Coronary artery (tissue), 2 donors: ENCODE data around the gene TMEM108.

Experiments used
- DNase-seq: peaks from one replicate; pipeline ENCODE4 v3.0.0-alpha.2; 2017; ENCODE audit warnings: low spot score
- H3K27ac ChIP-seq, 2 donors: fragments of 200-600 bp; sonication (generic); one replicate each; pipeline ENCODE4 v1.5.1; 2016 to 2019
- H3K4me3 ChIP-seq: fragments of 200-600 bp; sonication (generic); 2 replicates; pipeline ENCODE4 v1.5.1; 2016; ENCODE audit warnings: mild to moderate bottlenecking, moderate library complexity
- TF ChIP-seq, protein P1 (sequence below): fragments of 200-600 bp; sonication (generic); IDR thresholded peaks from one replicate; pipeline ENCODE4 v1.5.1; 2019; ENCODE audit warnings: antibody characterized with exemption

The TMEM108 gene

DNA sequence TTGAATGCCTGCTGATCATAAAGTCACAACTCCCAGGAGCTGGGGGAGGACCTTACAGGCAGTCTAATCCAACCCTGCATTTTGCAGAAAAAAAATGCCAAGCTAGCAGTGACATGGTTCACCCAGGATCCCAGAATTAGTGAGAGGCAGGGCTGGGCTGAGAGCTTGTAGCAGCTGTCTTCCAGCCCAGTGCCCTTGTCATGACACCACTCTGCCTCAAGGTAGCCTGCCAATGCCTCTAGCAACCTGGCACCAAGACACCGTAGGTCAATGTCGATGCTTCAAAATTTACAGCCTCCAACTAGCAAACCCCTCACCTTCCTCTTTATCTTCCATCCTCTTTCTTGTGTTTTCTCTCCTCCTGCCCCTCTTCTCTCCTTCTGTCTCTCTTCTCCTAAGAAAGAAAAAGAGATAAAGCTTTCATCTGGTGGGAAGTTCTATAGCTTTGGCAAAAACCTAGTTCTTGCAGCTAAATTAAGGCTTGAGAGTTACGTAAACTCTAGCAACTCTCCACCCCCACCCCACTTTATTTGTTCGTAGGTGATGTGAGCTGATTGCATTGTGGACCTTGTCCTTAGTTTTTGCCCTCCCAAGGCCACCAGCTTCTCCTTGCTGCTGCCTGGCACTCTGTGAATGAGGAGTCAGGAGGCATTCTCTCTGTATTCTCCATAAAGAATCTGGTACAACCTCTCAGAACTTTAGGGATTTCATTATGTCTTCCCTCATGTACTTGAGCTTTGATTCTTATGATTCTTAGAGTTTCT lies 343.3 kb downstream of the TMEM108 start:
- Histone ChIP-seq H3K27ac (no peak overlapping the region), H3K4me3 (no peak overlapping the region)
- no peak for DNase-seq
- TF ChIP-seq, protein P1, sequence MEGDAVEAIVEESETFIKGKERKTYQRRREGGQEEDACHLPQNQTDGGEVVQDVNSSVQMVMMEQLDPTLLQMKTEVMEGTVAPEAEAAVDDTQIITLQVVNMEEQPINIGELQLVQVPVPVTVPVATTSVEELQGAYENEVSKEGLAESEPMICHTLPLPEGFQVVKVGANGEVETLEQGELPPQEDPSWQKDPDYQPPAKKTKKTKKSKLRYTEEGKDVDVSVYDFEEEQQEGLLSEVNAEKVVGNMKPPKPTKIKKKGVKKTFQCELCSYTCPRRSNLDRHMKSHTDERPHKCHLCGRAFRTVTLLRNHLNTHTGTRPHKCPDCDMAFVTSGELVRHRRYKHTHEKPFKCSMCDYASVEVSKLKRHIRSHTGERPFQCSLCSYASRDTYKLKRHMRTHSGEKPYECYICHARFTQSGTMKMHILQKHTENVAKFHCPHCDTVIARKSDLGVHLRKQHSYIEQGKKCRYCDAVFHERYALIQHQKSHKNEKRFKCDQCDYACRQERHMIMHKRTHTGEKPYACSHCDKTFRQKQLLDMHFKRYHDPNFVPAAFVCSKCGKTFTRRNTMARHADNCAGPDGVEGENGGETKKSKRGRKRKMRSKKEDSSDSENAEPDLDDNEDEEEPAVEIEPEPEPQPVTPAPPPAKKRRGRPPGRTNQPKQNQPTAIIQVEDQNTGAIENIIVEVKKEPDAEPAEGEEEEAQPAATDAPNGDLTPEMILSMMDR: no peak

DNA sequence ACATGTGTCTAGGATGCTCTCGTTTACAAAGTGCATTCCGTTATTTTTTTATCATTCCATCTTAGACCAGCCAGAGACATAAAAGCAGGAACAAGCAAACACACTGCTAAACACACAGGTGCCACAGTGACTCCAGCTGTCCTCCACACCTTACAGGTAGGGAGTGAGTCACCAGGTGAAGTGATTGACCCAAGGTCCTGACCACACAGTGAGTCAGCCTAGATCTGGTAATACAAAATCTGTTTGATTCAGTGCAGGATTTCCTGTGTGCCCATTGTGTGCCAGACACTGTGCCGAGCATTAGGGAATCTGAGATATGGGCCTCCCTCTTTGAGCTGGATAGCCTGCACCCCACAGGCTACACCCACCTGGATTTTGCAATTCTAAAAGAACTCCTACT lies 345.0 kb downstream of the TMEM108 start:
- no peak overlapping the region for H3K27ac ChIP-seq
- TF ChIP-seq, protein P1: no peak
- no peak for DNase-seq
- no peak overlapping the region for H3K4me3 ChIP-seq

DNA sequence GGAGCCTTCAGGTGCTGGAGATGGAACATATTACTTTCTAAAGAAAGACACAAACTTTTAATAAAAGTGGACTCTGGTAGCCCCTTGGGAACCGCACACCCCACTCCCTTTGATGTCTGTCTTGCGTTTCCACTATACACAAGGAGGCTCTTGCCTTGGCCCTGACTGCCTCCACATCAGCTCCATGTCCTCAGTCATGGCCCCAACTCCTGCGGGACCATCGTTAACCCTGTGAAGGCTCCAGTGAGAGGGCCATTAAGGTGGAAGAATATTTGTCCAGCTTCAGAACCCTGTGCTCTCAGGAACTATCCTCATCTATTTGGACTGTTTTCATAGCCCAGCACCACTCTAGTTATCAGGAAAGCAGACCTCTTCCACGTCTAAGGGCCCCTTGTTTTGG lies 345.6 kb downstream of the TMEM108 start:
- DNase-seq: no peak
- Histone ChIP-seq H3K27ac (no peak overlapping the region), H3K4me3 (no peak overlapping the region)
- TF ChIP-seq, protein P1: no peak

DNA sequence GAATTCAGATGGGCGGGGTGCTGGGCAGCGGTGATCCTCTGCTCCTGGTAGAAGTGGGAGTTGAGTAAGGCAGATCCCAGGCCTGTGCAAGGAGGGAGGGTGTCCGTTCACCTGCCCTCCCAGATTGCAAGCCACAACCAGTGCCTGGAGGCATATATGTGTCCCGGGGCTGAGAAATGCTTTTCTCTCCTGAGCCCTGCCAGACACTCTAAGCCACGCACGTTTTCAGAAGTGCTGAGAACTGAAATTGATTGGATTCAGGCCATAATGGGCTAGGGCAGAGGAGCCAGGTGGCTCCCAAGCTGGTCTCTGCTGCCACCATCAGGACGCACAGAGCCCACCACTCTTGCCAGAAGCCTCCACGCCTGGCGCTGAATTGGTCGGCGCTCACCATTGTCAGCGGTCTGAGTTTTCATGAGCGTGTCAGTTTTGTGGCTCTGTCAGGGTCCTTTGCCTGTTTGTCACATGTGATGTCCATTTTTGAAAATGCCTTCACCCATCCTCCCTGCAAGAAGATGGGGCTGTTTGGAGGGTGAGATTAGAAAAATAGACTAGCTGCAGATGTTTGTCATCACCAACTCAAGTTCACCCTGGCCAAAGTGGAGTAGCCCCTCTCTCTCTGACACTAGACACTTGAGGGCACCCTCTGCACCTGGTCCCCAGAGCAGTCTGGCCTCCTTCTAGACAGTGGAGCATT lies 346.3 kb downstream of the TMEM108 start:
- DNase-seq: no peak
- Histone ChIP-seq H3K4me3 (no peak overlapping the region), H3K27ac (no peak overlapping the region)
- TF ChIP-seq, protein P1: peak; percentile 55

DNA sequence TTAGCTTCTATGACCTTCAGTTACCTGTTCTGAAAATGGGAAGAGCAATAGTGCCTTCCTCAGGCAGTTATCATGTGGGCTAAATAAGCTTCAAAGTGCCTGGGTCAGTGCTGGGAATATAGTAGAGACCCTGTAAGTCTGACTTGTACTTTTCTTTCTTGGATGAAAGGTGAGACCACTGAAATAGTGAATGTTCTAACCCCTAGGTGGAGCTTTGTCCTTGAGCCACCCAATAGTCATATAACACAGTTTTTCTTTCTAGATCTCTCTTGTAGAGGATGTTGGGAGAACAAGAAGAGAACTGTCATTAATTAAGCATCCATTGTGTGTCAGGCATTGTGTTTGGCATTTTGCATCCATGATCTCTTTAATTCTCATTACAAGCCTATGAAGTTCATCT lies 348.7 kb downstream of the TMEM108 start:
- no peak overlapping the region for H3K27ac ChIP-seq

DNA sequence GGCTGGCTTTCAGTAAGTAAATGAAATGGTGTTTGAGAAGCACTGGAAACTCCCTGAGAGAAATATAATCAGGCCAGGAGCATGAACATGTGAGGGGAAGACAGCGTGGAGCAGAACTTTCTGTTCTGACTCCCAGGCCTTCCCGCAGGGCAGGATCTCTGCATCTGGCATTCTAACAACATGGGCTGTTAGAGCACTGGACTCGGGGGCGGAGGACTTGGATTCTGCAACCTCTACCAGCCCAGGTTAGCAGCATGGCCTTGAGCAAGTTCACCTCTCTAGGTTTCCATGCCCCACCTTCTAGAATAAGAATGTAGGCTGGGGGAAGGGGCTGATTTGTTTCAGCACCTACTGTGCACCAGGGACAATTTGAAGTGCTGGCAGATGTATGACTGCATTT lies 349.1 kb downstream of the TMEM108 start:
- TF ChIP-seq, protein P1: no peak
- no peak overlapping the region for H3K27ac ChIP-seq
- no peak for DNase-seq
- H3K4me3 ChIP-seq: no peak overlapping the region

More for the DNA sequence above, 348.7 kb downstream of the TMEM108 start:
- DNase-seq: no peak
- TF ChIP-seq, protein P1: no peak
- no peak overlapping the region for H3K4me3 ChIP-seq
